Stimulated activated CD8-positive, alpha-beta memory T cell treated with anti-CD3 and anti-CD28 coated beads, Interleukin-15, amount 100 ng/mL, for 24 hours (primary cell): Measurements from ENCODE around the gene SPR.

Source experiments
- DNase-seq: peaks from one replicate; pipeline ENCODE4 v3.0.0-alpha.2; 2020; ENCODE audit warnings: low read depth

The SPR gene

DNA sequence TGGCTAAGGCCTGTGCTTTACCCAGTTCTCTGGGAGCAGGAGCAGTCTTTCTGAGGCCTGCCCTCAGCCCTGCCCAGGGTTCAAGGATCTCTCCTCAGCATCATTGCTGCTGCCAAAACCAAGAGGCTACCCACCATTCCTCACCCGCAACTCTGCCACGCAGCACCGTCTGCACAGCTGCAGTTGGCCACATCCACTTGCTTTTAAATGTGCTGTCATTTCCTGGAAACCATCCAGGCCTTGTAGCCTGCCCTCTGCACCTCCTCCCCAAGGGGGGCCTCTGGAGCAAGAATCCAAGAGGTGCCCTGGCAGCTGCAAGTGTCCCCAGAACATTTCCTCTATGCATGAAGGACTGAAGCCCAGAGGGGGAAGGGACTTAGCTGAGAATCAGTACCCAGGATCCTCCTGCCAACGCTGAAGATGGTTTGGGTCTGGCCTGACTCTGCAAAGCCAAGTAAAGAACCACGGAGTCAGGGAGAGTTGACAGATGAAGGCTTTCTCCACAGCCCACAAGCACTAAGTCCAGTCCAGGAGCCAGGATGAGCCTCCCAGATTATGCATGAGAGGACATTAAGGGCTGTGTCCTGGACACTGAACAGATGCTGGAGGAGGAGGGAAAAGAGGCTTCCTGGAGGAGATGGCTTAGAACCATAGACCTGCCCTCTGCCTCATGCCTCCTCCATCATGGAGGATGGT is 45.0 kb downstream of the SPR start:
- no peak for DNase-seq

DNA sequence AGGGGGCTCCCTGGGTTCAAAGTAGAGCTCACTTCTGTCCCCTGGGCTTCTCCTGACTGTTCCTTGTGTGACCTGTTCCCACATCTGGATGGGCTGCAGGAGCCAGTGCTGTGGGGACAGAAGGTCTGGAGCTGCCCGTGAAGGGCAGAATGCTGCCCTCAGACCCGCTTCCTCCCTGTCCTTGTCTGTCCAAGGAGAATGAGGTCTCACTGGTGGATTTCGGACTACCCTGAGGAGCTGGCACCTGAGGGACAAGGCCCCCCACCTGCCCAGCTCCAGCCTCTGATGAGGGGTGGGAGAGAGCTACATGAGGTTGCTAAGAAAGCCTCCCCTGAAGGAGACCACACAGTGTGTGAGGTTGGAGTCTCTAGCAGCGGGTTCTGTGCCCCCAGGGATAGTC is 45.6 kb downstream of the SPR start:
- DNase-seq, result no peak

DNA sequence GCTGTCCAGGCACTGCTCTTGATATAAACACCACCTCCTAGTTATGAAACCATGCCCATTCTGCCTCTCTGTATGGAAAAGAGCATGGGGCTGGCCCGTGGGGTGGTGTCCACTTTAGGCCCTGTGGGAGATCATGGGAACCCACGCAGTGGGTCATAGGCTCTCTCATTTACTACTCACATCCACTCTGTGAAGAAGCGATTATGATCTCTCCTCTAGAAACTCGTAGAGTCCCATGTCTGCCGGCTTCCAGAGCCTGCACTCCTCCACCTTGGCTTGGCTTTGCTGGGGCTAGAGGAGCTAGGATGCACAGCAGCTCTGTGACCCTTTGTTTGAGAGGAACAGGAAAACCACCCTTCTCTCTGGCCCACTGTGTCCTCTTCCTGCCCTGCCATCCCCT is 46.0 kb downstream of the SPR start:
- DNase-seq, result no peak

DNA sequence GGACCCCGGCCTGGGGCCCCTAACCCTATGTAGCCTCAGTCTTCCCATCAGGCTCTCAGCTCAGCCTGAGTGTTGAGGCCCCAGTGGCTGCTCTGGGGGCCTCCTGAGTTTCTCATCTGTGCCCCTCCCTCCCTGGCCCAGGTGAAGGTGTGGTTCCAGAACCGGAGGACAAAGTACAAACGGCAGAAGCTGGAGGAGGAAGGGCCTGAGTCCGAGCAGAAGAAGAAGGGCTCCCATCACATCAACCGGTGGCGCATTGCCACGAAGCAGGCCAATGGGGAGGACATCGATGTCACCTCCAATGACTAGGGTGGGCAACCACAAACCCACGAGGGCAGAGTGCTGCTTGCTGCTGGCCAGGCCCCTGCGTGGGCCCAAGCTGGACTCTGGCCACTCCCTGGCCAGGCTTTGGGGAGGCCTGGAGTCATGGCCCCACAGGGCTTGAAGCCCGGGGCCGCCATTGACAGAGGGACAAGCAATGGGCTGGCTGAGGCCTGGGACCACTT is 46.5 kb downstream of the SPR start:
- no peak for DNase-seq

DNA sequence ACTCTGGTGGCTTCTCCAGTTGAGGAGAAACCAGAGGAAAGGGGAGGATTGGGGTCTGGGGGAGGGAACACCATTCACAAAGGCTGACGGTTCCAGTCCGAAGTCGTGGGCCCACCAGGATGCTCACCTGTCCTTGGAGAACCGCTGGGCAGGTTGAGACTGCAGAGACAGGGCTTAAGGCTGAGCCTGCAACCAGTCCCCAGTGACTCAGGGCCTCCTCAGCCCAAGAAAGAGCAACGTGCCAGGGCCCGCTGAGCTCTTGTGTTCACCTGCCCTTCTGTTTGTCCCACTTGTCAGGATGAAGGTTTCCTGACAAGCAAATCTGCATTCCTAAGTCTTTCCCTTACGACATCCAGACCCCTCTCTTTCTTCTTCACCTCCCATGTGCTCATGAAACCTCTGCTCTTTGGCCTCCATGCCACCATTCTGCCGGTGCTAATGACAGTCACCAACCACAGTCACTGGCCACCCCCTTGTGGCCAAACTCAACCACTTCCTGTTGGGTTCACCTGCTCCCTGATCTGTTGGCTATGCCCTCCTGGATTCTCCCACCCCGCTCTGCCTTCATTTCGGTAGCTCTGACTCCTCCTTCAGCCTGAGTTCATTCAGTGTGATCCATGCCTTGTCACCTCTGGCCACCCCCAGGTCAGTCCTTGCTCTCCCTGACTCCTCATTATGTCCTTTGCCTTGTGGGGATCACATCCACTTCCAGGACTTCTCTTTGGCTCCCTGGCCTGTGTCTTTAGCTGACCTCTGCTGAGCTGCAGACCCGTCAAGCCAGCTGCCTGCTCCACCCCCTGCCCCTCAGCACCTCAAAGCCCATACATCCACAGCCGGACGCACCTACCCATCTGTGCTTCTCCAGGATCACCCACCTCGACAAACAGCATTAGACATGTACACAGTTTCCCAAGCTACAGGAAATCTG is 47.7 kb downstream of the SPR start:
- DNase-seq, result no peak

DNA sequence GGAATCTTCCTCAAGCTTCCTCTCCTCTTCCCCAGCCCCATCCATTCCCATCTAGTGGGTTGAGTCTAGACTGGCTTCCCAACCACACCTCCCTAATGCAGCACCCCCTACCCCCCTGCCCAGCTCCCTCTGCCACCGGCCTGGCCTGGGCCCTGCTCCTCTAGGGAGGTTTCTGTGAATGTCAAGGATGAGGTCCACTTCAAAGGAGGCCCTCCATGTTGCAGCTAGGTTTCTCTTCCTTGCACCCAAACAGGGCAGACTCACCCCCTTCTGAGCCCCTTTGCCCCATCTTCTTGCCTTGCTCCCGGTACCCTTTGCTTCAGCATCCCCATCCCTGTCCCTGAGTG is 48.4 kb downstream of the SPR start:
- DNase-seq, result no peak

DNA sequence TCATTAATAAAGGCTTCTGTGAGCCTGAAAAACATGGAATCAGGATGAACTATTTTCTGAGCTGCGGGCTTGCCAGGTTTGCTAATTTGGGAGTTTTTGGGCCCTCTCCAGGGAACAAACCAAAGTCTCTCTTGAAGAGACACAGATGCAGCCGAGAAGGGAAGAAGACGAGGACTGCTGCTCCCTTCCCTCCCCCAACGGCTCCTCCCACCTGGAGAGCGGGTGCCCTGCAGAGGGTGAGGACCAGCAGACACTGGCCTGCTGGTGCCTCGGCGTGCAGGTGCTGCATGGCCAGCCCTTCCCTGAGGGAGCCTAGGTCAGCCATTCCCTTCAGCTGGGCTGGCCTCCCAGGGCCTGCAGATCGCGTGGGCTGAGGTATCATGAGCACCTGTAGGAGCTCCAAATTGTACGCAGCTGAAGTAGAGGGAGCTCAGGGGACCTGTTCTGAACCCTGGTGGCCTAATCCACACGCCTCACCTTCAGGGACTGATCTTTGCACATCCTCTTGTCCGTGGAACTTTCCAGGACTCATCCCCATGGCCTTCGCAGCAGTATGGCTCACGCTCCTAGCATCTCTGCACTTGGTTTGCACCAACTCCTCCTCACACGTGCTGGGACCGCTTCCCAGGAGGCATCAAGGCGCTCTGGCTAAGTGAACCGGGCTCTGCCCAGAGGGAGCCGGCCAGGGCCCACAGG is 49.6 kb downstream of the SPR start:
- no peak for DNase-seq

DNA sequence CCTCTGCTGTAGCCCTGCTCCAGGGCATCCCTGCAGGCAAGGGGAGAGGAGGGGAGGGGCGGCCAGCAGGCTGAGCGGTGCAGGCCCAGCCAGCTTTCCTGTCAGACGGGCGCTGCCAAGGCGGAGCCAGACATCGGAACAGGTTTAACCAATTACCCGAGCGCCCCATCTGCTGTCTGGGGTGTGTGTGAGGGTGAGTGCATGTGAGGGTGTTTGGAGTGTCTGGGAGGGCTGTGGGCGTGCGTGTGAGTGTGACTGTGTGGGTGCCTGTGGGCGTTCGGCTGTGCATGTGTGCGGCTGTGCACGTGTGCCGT is 50.1 kb downstream of the SPR start:
- no peak for DNase-seq

DNA sequence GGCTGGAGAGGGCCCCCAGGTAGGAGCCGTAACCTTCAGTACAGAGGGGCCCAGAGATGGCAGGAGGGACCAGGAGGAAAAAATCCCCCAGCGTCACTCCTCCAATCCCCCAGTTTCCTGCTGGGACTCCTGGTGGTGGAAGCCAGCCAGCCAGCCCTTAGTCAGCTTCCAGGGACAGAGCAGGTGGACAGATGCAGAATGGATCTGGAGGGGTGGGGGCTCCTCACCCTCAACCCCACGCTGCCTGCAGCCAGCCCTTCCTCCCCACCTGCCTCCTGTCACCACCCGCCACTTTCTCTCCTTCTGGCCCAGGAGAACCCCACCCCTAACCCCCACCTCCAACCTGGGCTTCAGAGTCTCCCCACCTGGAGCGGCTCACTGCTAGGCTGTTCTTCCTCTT is 51.2 kb downstream of the SPR start:
- DNase-seq, result no peak

DNA sequence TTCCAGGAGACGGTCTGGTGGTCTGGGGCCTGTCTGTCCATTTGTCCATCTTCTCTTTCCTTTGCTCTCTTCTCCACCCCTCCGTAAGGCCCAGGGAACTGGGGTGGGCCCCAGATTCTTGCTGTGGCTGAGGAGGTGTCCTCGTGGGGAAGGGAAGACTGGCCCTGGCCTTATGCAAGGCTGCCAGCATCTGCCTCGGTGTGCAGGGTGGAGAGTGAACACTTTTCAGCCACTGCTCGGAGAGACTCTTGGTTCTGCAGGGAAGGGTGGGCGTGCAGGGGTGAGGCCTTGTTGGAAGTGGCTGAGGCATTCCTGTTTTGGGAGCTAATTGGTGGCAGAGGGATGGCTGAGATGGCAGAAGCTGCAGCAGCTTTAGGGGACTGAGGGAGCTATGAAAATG is 53.2 kb downstream of the SPR start:
- no peak for DNase-seq

DNA sequence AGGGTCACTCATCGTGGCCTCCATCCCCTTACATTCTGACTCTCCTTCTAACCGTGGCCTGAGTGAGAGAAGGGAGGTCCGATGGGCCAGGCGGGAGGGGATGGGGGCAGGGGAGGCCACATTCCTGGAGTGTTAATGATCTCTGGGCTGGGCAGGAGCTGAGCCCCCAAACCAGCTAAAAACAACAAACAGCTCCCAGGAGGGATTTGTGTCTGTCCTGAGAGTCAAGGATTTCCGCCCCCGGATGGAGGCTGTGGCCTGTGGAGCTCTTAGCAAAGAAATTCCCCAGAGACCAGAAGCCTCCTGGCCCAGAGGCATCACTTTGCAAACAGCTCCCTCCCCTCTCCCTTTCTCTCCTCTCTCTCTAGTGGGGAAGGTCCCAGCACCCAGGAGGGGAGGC is 53.6 kb downstream of the SPR start:
- DNase-seq, result no peak
